ENCODE results near the gene BOD1L2. TPM values are rescaled to one million over a fixed set of nuclear protein-coding genes. Genes with fewer than 3 reads are reported as not detected.

BOD1L2 gene
- not detected for total RNA-seq

DNA sequence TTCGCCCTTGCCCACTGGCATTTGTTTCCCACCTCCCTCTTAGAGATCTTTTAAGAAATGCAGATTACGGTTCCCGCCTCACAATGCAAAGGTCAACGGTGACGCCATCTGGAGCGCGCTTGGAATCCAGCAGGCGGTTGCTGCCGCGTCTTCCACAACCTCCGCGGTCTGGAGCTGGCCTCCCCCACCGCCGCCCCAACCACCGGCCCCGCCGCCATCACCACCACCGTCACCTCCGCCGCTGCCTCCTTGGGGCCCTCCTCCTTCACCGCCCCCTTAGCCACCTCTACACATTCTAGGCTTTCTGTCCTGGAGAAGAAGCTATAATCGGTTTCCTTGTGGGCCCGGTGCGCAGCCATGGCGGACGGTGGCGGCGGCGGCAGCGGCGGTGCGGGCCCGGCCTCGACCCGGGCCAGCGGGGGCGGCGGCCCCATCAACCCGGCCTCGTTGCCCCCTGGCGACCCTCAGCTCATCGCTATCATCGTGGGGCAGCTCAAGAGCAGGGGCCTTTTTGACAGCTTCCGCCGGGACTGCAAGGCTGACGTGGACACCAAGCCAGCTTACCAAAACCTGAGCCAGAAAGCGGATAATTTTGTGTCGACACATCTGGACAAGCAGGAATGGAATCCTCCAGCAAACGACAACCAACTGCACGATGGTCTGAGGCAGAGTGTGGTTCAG lies at the start of gene BOD1L2:
Gene BOD1L2 (plus strand): TSS at position 132 of the 681 bp plus-strand sequence. CDS start 226 bp downstream, at position 358.
- ATAC-seq (ENCODE audit: low FRiP score) (no peak), DNase-seq (ENCODE audit: low spot score) (no peak)
- TF ChIP-seq, protein P1, sequence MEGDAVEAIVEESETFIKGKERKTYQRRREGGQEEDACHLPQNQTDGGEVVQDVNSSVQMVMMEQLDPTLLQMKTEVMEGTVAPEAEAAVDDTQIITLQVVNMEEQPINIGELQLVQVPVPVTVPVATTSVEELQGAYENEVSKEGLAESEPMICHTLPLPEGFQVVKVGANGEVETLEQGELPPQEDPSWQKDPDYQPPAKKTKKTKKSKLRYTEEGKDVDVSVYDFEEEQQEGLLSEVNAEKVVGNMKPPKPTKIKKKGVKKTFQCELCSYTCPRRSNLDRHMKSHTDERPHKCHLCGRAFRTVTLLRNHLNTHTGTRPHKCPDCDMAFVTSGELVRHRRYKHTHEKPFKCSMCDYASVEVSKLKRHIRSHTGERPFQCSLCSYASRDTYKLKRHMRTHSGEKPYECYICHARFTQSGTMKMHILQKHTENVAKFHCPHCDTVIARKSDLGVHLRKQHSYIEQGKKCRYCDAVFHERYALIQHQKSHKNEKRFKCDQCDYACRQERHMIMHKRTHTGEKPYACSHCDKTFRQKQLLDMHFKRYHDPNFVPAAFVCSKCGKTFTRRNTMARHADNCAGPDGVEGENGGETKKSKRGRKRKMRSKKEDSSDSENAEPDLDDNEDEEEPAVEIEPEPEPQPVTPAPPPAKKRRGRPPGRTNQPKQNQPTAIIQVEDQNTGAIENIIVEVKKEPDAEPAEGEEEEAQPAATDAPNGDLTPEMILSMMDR (IDR thresholded peaks at IDR 0.05), result no peak

DNA sequence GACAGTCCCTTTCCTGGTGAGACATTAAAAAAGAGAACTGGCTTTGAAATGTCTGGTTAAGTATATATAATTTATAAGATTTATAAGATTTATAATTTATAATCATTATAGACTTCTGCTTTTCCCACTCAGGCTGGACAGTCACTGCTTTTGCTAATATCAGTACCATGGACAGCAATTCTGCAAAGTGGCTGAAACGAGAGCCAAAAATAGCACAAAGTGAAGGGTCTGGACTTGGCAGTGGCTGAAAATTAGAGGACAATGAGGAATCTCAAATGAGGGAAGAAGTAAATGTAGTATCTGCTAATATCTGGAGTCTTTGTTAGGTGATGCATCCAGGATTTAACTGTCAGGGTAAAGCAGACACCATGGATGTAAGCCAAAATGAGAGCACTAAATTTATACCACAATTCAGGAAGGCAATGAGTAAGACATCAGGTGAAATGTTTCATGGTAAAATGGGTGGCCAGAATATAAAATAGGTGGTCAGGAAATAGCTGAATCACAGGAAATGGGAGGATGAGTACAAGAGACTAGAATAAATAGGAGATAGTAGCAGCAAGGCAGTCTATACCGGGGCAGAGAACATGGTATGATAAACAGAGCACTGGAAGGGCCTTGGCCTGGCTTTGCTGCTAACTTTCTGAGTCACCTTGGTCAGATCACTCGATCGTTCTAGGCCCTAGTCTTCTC lies 39.6 kb upstream of the BOD1L2 start:
- DNase-seq (ENCODE audit: low spot score) (no peak), ATAC-seq (ENCODE audit: low FRiP score) (no peak)
- TF ChIP-seq, protein P1 (IDR thresholded peaks at IDR 0.05), result no peak

DNA sequence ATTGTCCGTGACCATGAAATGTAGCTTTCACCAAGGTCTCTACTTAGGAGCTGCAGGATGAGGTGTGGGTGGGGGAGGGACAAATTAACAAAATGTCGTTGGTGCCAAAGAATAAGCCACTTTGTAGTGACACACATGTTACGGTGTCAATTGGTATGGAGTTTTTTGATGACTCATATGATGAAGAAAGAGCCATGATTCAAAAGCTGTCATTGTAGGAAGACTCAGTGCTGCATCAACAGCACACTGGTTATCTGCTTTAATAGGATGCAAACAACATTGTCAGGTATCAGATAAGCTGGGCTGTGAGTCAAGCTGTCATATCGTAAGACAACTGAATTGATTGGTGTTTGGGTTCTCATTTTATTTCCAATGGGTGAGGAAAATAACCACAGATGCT lies 36.6 kb upstream of the BOD1L2 start:
- TF ChIP-seq, protein P1 (IDR thresholded peaks at IDR 0.05), result no peak
- no peak for DNase-seq (ENCODE audit: low spot score)
- no peak for ATAC-seq (ENCODE audit: low FRiP score)

DNA sequence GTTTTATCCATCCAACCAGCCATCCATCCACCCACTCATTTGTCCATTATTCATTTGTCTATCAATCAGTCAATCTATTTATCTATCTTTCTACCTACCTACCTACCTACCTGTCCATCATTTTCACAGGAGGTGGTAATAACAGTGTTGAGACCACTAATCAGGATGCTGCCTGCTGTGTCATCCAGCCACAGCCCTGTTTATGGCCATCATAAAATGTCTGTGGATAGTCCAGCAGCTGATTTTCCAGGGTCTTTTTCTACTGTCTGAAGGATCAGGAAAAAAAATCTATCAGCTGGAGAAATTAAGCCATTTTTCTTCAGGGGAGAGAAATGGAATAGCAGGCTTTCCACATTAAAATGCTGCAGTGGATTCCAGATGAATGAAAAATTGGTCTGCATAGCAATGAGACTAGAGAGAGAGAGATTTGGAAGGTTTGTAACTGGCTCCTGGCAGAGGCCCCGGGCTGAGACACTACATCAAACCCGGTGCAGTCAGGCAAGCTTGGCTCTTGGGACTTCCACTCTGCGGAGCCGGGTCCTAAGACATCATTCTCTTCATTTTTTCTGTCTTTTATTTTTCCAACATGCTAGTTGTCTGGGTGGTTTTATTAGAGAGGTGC lies 33.0 kb upstream of the BOD1L2 start:
- ATAC-seq (ENCODE audit: low FRiP score), result no peak
- TF ChIP-seq, protein P1 (IDR thresholded peaks at IDR 0.05), result no peak

DNA sequence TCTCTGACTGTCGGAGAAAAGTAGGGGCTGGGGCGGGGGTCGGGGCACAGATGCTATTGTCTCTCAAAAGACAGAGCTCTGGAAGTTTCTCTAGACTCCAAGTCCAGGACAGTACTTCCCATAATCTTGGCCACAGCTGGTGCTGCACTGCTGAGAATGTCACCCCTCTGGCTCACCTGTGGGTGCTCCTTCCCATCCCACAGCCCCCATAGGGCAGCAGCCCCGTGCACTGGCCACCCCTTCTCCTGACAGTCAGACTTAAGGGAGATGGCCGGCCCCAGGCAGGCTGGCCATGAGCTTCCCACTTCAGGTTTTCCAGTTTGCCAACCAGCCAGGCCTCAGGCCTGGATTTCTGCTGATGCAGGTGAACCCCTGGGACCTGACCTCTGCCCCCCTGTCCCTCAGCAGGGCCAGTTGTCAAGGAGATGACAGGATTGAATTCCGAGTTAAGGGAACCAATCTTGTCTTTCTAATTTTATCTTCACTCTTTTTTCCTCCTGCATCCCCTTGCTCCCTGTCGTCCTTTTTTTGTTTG lies 30.2 kb upstream of the BOD1L2 start:
- DNase-seq (ENCODE audit: low spot score), result no peak
- no peak for ATAC-seq (ENCODE audit: low FRiP score)
- TF ChIP-seq, protein P1 (IDR thresholded peaks at IDR 0.05), result no peak

More for the DNA sequence above, 33.0 kb upstream of the BOD1L2 start:
- DNase-seq (ENCODE audit: low spot score), result no peak

DNA sequence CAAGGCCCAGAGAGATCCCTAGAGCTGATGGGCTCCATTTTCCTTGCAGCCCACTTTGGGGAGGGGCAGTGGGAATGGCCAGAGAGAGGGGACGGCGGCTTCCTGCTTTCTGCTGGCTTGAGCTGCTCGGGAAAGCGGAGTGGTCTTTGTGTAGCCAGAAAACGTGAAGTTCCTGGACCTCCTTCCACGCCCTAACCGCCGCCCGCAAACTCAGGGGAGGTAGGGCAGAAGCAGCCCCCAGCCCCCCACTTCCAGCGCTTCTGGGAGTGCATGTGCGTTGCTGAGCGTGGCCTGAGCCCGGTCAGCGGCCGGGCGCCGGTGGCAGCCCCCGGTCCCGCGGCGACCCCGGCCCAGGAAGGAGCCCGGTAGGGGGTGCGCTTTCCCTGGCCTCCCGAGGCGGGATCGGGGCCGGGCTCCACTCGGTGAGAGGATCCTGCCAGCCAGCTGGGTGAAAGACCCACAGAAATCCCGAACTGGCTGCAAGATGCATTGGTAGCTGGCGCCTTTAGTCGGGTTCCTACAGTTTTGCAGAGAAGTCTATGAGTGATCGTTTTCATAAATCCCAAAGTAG lies 25.3 kb upstream of the BOD1L2 start:
- DNase-seq (ENCODE audit: low spot score) (no peak), ATAC-seq (ENCODE audit: low FRiP score) (no peak)
- TF ChIP-seq, protein P1 (IDR thresholded peaks at IDR 0.05), result no peak

Measured in omental fat pad (tissue), 4 donors.